Activated T-helper 2 cell treated with anti-CD3 and anti-CD28 coated beads, Interferon-gamma antibody, Interleukin-2, Interleukin-4, amounts not matched to agents 10 μg/mL and 5 μg/mL and 100 μg/mL, durations not matched to agents 14 hours and 24 hours and 36 hours (primary cell): ENCODE results near the gene NUDT17. TPM values are rescaled to one million over a fixed set of nuclear protein-coding genes. Genes with fewer than 3 reads are reported as not detected.
"Not testable (repeated sequence)": the region's sequence is repeated elsewhere in the genome, so short reads cannot be mapped to it uniquely, and the experiment has no call there.

ENCODE experiments used
- DNase-seq: peaks from one replicate; pipeline ENCODE4 v3.0.0; 2021; ENCODE audit warnings: low spot score
- H3K27ac Mint-ChIP-seq: one replicate; pipeline ENCODE4 v1.8.0; 2021; ENCODE audit warnings: mixed read lengths
- H3K27me3 Mint-ChIP-seq: one replicate; pipeline ENCODE4 v1.8.0; 2021; ENCODE audit warnings: low read depth, mixed read lengths
- H3K36me3 Mint-ChIP-seq: one replicate; pipeline ENCODE4 v1.8.0; 2021; ENCODE audit warnings: low read depth, mixed read lengths
- H3K4me1 Mint-ChIP-seq: one replicate; pipeline ENCODE4 v1.8.0; 2021; ENCODE audit warnings: low read depth, mixed read lengths
- H3K4me3 Mint-ChIP-seq: one replicate; pipeline ENCODE4 v1.8.0; 2021; ENCODE audit warnings: low read depth, mild to moderate bottlenecking, moderate library complexity, mixed read lengths
- H3K9me3 Mint-ChIP-seq: one replicate; pipeline ENCODE4 v1.8.0; 2021; ENCODE audit warnings: mixed read lengths
- intact Hi-C: fragments of 100-400 bp; cut with micrococcal nuclease; formaldehyde crosslinking; loops from one replicate; pipeline ENCODE4 v1.15.1; 2023
- total RNA-seq: library from RNA; stranded (reverse); gene quantifications from 2 replicates; pipeline ENCODE4 v1.2.3, GENCODE V29; 2022

NUDT17 gene
- 2.6 and 3.4 TPM in 2 replicates for total RNA-seq

- no peaks in the 10 kb centered on the region for H3K27me3 Mint-ChIP-seq
- H3K9me3 Mint-ChIP-seq: no peaks in the 10 kb centered on the region
- H3K4me3 Mint-ChIP-seq: no peak within 1 kb of the TSS
- intact Hi-C loops: loop anchor here (5.0 kb wide), 2 partner anchors 67 to 167 kb away; partner anchors contain the start of gene ITGA10
- H3K36me3 Mint-ChIP-seq: peaks cover 30% of the 10 kb centered on the region
- peak within 1 kb of the TSS; percentile 19 for H3K27ac Mint-ChIP-seq
- H3K4me1 Mint-ChIP-seq: peaks cover 5% of the 10 kb centered on the region
- DNase-seq: peak; percentile 59
Measured at GRCh38 chr1:145845514-145846161, at the start of gene NUDT17. TSS of gene NUDT17 (plus strand) at chr1:145845630. CDS start at chr1:145845641, 11 bp downstream.

- Mint-ChIP-seq H3K4me3 (no peak overlapping the region), H3K9me3 (peaks cover 35% of the 10 kb centered on the region), H3K4me1 (peaks cover 7% of the 10 kb centered on the region), H3K27ac (no peak overlapping the region), H3K27me3 (no peaks in the 10 kb centered on the region), H3K36me3 (peaks cover 75% of the 10 kb centered on the region)
- intact Hi-C loops: no loop called here
- DNase-seq: no peak
Measured at GRCh38 chr1:145796753-145797152, 48.7 kb upstream of the NUDT17 start.

- Mint-ChIP-seq H3K36me3 (peaks cover 54% of the 10 kb centered on the region), H3K4me1 (peaks cover 8% of the 10 kb centered on the region), H3K27ac (no peak overlapping the region), H3K27me3 (no peaks in the 10 kb centered on the region), H3K9me3 (peaks cover 35% of the 10 kb centered on the region), H3K4me3 (no peak overlapping the region)
- DNase-seq: no peak
- intact Hi-C loops: no loop called here
Measured at GRCh38 chr1:145799806-145800205, 45.6 kb upstream of the NUDT17 start.

- H3K9me3 Mint-ChIP-seq: peaks cover 3% of the 10 kb centered on the region
- intact Hi-C loops: no loop called here
- peaks cover 8% of the 10 kb centered on the region for H3K4me1 Mint-ChIP-seq
- no peak overlapping the region for H3K4me3 Mint-ChIP-seq
- H3K27ac Mint-ChIP-seq: no peak overlapping the region
- peaks cover 22% of the 10 kb centered on the region for H3K36me3 Mint-ChIP-seq
- DNase-seq: no peak
- no peaks in the 10 kb centered on the region for H3K27me3 Mint-ChIP-seq
Measured at GRCh38 chr1:145804235-145805045, 41.0 kb upstream of the NUDT17 start.

GRCh38 chr1:145805057-145805456 is 40.4 kb upstream of the NUDT17 start:
- peaks cover 16% of the 10 kb centered on the region for H3K36me3 Mint-ChIP-seq
- no peaks in the 10 kb centered on the region for H3K27me3 Mint-ChIP-seq

GRCh38 chr1:145806408-145806807 is 39.0 kb upstream of the NUDT17 start:
- no peaks in the 10 kb centered on the region for H3K27me3 Mint-ChIP-seq
- no peak overlapping the region for H3K27ac Mint-ChIP-seq
- H3K4me1 Mint-ChIP-seq: peaks cover 5% of the 10 kb centered on the region
- H3K4me3 Mint-ChIP-seq: no peak overlapping the region
- no peaks in the 10 kb centered on the region for H3K9me3 Mint-ChIP-seq
- H3K36me3 Mint-ChIP-seq: peaks cover 11% of the 10 kb centered on the region
- no peak for DNase-seq
- intact Hi-C loops: no loop called here

More at GRCh38 chr1:145805057-145805456, 40.4 kb upstream of the NUDT17 start:
- no peak overlapping the region for H3K27ac Mint-ChIP-seq
- DNase-seq: no peak
- no peak overlapping the region for H3K4me3 Mint-ChIP-seq
- H3K9me3 Mint-ChIP-seq: no peaks in the 10 kb centered on the region
- H3K4me1 Mint-ChIP-seq: peaks cover 5% of the 10 kb centered on the region
- intact Hi-C loops: no loop called here

GRCh38 chr1:145806844-145807243 is 38.6 kb upstream of the NUDT17 start:
- no peak for DNase-seq

GRCh38 chr1:145812977-145813810 is 32.2 kb upstream of the NUDT17 start:
- intact Hi-C loops, H3K27me3 Mint-ChIP-seq, H3K4me1 Mint-ChIP-seq, H3K27ac Mint-ChIP-seq, H3K9me3 Mint-ChIP-seq, H3K36me3 Mint-ChIP-seq, H3K4me3 Mint-ChIP-seq, DNase-seq: not testable (repeated sequence)

More at GRCh38 chr1:145806844-145807243, 38.6 kb upstream of the NUDT17 start:
- Mint-ChIP-seq H3K4me1 (peaks cover 5% of the 10 kb centered on the region), H3K36me3 (peaks cover 11% of the 10 kb centered on the region), H3K27ac (no peak overlapping the region), H3K4me3 (no peak overlapping the region), H3K27me3 (no peaks in the 10 kb centered on the region), H3K9me3 (no peaks in the 10 kb centered on the region)
- intact Hi-C loops: no loop called here

GRCh38 chr1:145818095-145818494 is 27.3 kb upstream of the NUDT17 start:
- not testable (repeated sequence) for DNase-seq, H3K27me3 Mint-ChIP-seq

GRCh38 chr1:145822779-145823331 is 22.6 kb upstream of the NUDT17 start:
- H3K27me3 Mint-ChIP-seq, H3K27ac Mint-ChIP-seq, H3K9me3 Mint-ChIP-seq, DNase-seq, intact Hi-C loops: not testable (repeated sequence)
- Mint-ChIP-seq H3K4me1 (peaks cover 19% of the 10 kb centered on the region), H3K4me3 (peak overlapping the region; percentile 33), H3K36me3 (peaks cover 26% of the 10 kb centered on the region)

More at GRCh38 chr1:145818095-145818494, 27.3 kb upstream of the NUDT17 start:
- H3K9me3 Mint-ChIP-seq, H3K4me1 Mint-ChIP-seq, intact Hi-C loops, H3K27ac Mint-ChIP-seq, H3K4me3 Mint-ChIP-seq, H3K36me3 Mint-ChIP-seq: not testable (repeated sequence)

GRCh38 chr1:145823565-145824498 is 21.6 kb upstream of the NUDT17 start, which contains the start of the genes POLR3C and RNF115:
TSS of gene POLR3C (plus strand) at chr1:145824200. CDS start at chr1:145825777, 1,577 bp downstream.
TSS of gene RNF115 (minus strand) at chr1:145824095. CDS start at chr1:145823873, 222 bp downstream.
- Mint-ChIP-seq H3K36me3 (peaks cover 35% of the 10 kb centered on the region), H3K4me3 (peak within 1 kb of the TSS; percentile 99), H3K9me3 (no peaks in the 10 kb centered on the region), H3K27me3 (no peaks in the 10 kb centered on the region), H3K27ac (peak within 1 kb of the TSS; percentile 95), H3K4me1 (peaks cover 27% of the 10 kb centered on the region)
- intact Hi-C loops: loop anchor here (1.0 kb wide), 1 partner anchor 35 kb away; the partner anchor contains the start of gene PIAS3
- peak; percentile 86 for DNase-seq
